Small intestine (tissue), 7 donors: ENCODE measurements around the gene C1orf210. TPM values are rescaled to one million over a fixed set of nuclear protein-coding genes. Genes with fewer than 3 reads are reported as not detected.
A peak's percentile ranks its signal among the peaks of the same experiment; 100 is the strongest.

ENCODE experiments used
- DNase-seq, 2 donors: peaks; one replicate each; pipeline versions ENCODE4 v3.0.0 to v3.0.0-alpha.2; 2013
- FAIRE-seq: peaks from 2 replicates; lab custom pipeline; 2012; peaks lifted over from hg19 to GRCh38; lab: Jason Lieb, UNC
- H3K27ac ChIP-seq, 3 donors: one replicate each; pipeline ENCODE4 v1.5.1; 2013; ENCODE audit warnings: low read length in 2 of 3, mild to moderate bottlenecking in 2 of 3, control low read depth in 1 of 3, inconsistent platforms in 1 of 3, low read depth in 1 of 3, moderate library complexity in 1 of 3
- H3K27me3 ChIP-seq, 3 donors: one replicate each; pipeline ENCODE4 v1.6.1; 2013; ENCODE audit warnings: low read length in 3 of 3, inconsistent platforms in 1 of 3; ENCODE audit not compliant: control insufficient read depth in 3 of 3, insufficient read depth in 3 of 3
- H3K36me3 ChIP-seq, 3 donors: one replicate each; pipeline ENCODE4 v1.6.1; 2013; ENCODE audit warnings: low read length in 3 of 3, inconsistent platforms in 1 of 3, low read depth in 1 of 3, mild to moderate bottlenecking in 1 of 3, moderate library complexity in 1 of 3; ENCODE audit not compliant: control insufficient read depth in 3 of 3, insufficient read depth in 2 of 3
- H3K4me1 ChIP-seq, 3 donors: one replicate each; pipeline ENCODE4 v1.6.1; 2013; ENCODE audit warnings: low read length in 2 of 3, inconsistent platforms in 1 of 3, low read depth in 1 of 3, mild to moderate bottlenecking in 1 of 3, moderate library complexity in 1 of 3; ENCODE audit not compliant: control insufficient read depth in 3 of 3, insufficient read depth in 2 of 3
- H3K4me3 ChIP-seq, 3 donors: one replicate each; pipeline ENCODE4 v1.5.1; 2013; ENCODE audit warnings: low read length in 3 of 3, control low read depth in 1 of 3, inconsistent platforms in 1 of 3, low read depth in 1 of 3, mild to moderate bottlenecking in 1 of 3, moderate library complexity in 1 of 3
- H3K9me3 ChIP-seq, 2 donors: one replicate each; pipeline ENCODE4 v1.6.1; 2013; ENCODE audit warnings: low read depth in 1 of 2, low read length in 1 of 2; ENCODE audit not compliant: control insufficient read depth in 2 of 2, insufficient read depth in 1 of 2
- WGBS, 3 donors: extraction: QIAGEN DNeasy Blood & Tissue Kit; methylation state at CpG; one replicate each; pipeline ENCODE4 v1.1.7; 2013; 5-methylcytosine and 5-hydroxymethylcytosine counted together
- polyA plus RNA-seq, 4 donors: library from polyadenylated mRNA; stranded (reverse) in 3 of 4; unstranded in 1 of 4; fragments of 200-250 nt in 3 of 4; fragments of 120-200 nt in 1 of 4; gene quantifications; one replicate each; pipeline versions ENCODE4 v1.2.1 to v1.2.3, GENCODE V29; 2013
- donor health status: healthy with polysubstance abuse.
- donor health status: control.
- donor health status: control.
- donor health status: Bipolar disorder and iron deficiency.
- donor health status: healthy.

The C1orf210 gene
- polyA plus RNA-seq, 4 donors = 24.7 to 69.8 (median 55.9) TPM

- Histone ChIP-seq H3K36me3 (peaks cover 0 to 5% (median 0%) of the 10 kb centered on the region in 3 donors), H3K9me3 (no peaks in the 10 kb centered on the region), H3K27me3 (no peaks in the 10 kb centered on the region), H3K4me3 (no peak overlapping the region), H3K4me1 (peaks cover 0 to 16% (median 7%) of the 10 kb centered on the region in 3 donors), H3K27ac (no peak overlapping the region)
- DNase-seq = no peak
- 90 to 93% (median 92%) methylated on average over 9 of the region's 9 CpGs for WGBS, 3 donors
- no peak for FAIRE-seq
Observed at GRCh38 chr1:43307458-43308158, 22.2 kb upstream of the C1orf210 start.

- H3K9me3 ChIP-seq = no peaks in the 10 kb centered on the region
- FAIRE-seq (no peak), DNase-seq (no peak)
- H3K4me1 ChIP-seq = peaks cover 0 to 22% (median 7%) of the 10 kb centered on the region in 3 donors
- peaks cover 0 to 5% (median 0%) of the 10 kb centered on the region in 3 donors for H3K36me3 ChIP-seq
- H3K27me3 ChIP-seq = no peaks in the 10 kb centered on the region
- H3K4me3 ChIP-seq = no peak overlapping the region
- no peak overlapping the region for H3K27ac ChIP-seq
- WGBS, 3 donors = 74 to 84% (median 76%) methylated on average over 16 to 17 of the region's 17 CpGs
Observed at GRCh38 chr1:43306688-43307457, 21.5 kb upstream of the C1orf210 start.

GRCh38 chr1:43305926-43306687 is 20.7 kb upstream of the C1orf210 start:
- H3K4me1 ChIP-seq = peaks cover 0 to 22% (median 7%) of the 10 kb centered on the region in 3 donors
- H3K27me3 ChIP-seq = no peaks in the 10 kb centered on the region
- H3K27ac ChIP-seq = no peak overlapping the region
- FAIRE-seq = no peak
- no peak overlapping the region for H3K4me3 ChIP-seq
- no peaks in the 10 kb centered on the region for H3K9me3 ChIP-seq
- WGBS, 3 donors = 77 to 81% (median 80%) methylated on average over 6 of the region's 6 CpGs
- H3K36me3 ChIP-seq = peaks cover 0 to 3% (median 0%) of the 10 kb centered on the region in 3 donors
- no peak for DNase-seq

GRCh38 chr1:43305461-43305860 is 20.1 kb upstream of the C1orf210 start:
- no peak overlapping the region for H3K27ac ChIP-seq
- H3K4me1 ChIP-seq = peaks cover 0 to 22% (median 7%) of the 10 kb centered on the region in 3 donors
- no peak overlapping the region for H3K4me3 ChIP-seq
- WGBS, 3 donors = 55 to 78% (median 64%) methylated on average over 3 of the region's 3 CpGs
- H3K27me3 ChIP-seq = no peaks in the 10 kb centered on the region
- FAIRE-seq (no peak), DNase-seq (no peak)
- H3K9me3 ChIP-seq = no peaks in the 10 kb centered on the region
- peaks cover 0 to 3% (median 0%) of the 10 kb centered on the region in 3 donors for H3K36me3 ChIP-seq

- Histone ChIP-seq H3K4me1 (peaks cover 0 to 22% (median 7%) of the 10 kb centered on the region in 3 donors), H3K36me3 (peaks cover 0 to 3% (median 0%) of the 10 kb centered on the region in 3 donors), H3K27ac (no peak overlapping the region), H3K9me3 (no peaks in the 10 kb centered on the region), H3K4me3 (no peak overlapping the region), H3K27me3 (no peaks in the 10 kb centered on the region)
- no peak for FAIRE-seq
- WGBS, 3 donors = 88 to 92% (median 89%) methylated on average over 46 of the region's 46 CpGs
- DNase-seq = no peak
Observed at GRCh38 chr1:43304771-43305300, 19.5 kb upstream of the C1orf210 start.

GRCh38 chr1:43304314-43304681 is 18.9 kb upstream of the C1orf210 start:
- DNase-seq (no peak), FAIRE-seq (no peak)
- H3K27ac ChIP-seq = no peak overlapping the region
- H3K9me3 ChIP-seq = no peaks in the 10 kb centered on the region
- H3K36me3 ChIP-seq = peaks cover 0 to 3% (median 0%) of the 10 kb centered on the region in 3 donors
- no peak overlapping the region for H3K4me3 ChIP-seq
- H3K4me1 ChIP-seq = peaks cover 0 to 22% (median 7%) of the 10 kb centered on the region in 3 donors
- no peaks in the 10 kb centered on the region for H3K27me3 ChIP-seq
- WGBS, 3 donors = 51 to 79% (median 64%) methylated on average over 8 of the region's 8 CpGs

GRCh38 chr1:43303471-43304313 is 18.3 kb upstream of the C1orf210 start:
- H3K27ac ChIP-seq = peak overlapping the region in 1 of 3 donors; percentile 57
- no peak overlapping the region for H3K4me3 ChIP-seq
- no peaks in the 10 kb centered on the region for H3K27me3 ChIP-seq
- 64 to 71% (median 66%) methylated on average over 8 of the region's 8 CpGs for WGBS, 3 donors
- peaks cover 0 to 22% (median 7%) of the 10 kb centered on the region in 3 donors for H3K4me1 ChIP-seq
- FAIRE-seq (no peak), DNase-seq (no peak)
- H3K36me3 ChIP-seq = peaks cover 0 to 3% (median 0%) of the 10 kb centered on the region in 3 donors
- no peaks in the 10 kb centered on the region for H3K9me3 ChIP-seq
